HCT116 (cell line): ENCODE data around the gene PITHD1. TPM values are rescaled to one million over a fixed set of nuclear protein-coding genes. Genes with fewer than 3 reads are reported as not detected.

Source experiments
- ATAC-seq: fragments of 200-7000 bp; cut with Tn5 transposase; 2 replicates; pipeline ENCODE4 v1.9.1; 2020; ENCODE audit warnings: mild to moderate bottlenecking, moderate library complexity
- BruUV-seq: library from RNA; stranded (reverse); fragments of 400-500 nt; replicated peaks from 2 replicates; lab custom pipeline; 2021; lab: Mats Ljungman, UMichigan
- CTCF ChIA-PET: fragments of 300-600 bp; sonication (Branson Sonifier 250); formaldehyde crosslinking; loops from one replicate; lab custom pipeline; 2021; ENCODE audit warnings: antibody characterized with exemption; lab: Charles Lee
- POLR2A ChIA-PET: fragments of 300-600, 350-600 bp; sonication (Branson Sonifier 250); formaldehyde crosslinking; loops from one replicate; lab custom pipeline; 2021; ENCODE audit warnings: antibody characterized with exemption; lab: Charles Lee
- RAD21 ChIA-PET, 2 experiments: fragments of 300-600 bp; sonication (Branson Sonifier 250); formaldehyde crosslinking; loops; one replicate each; lab custom pipeline; 2023; ENCODE audit warnings: low total read pairs in 2 of 2; ENCODE audit not compliant: uncharacterized antibody in 2 of 2, unreplicated experiment in 2 of 2, low non-redundant PET in 1 of 2; lab: Charles Lee
- DNase-seq: peaks from one replicate; pipeline ENCODE4 v3.0.0-alpha.2; 2010; ENCODE audit warnings: low read depth, low spot score
- H2AFZ ChIP-seq: fragments of 200-600 bp; shearing (Covaris generic), sonication (generic); 2 replicates; pipeline ENCODE4 v1.6.1; 2017; ENCODE audit warnings: low read depth, mixed run types, mixed read lengths, antibody characterized with exemption, low read length; ENCODE audit not compliant: poor library complexity, severe bottlenecking
- H3K27ac ChIP-seq: 2 replicates; pipeline ENCODE4 v1.5.1; 2012; ENCODE audit warnings: low read depth, low read length
- H3K27me3 ChIP-seq: fragments of 200-600 bp; sonication (generic); 2 replicates; pipeline ENCODE4 v1.6.1; 2016; ENCODE audit warnings: mixed run types, low read length, mixed read lengths; ENCODE audit not compliant: insufficient read depth
- H3K36me3 ChIP-seq, 2 experiments: fragments of 200-500 bp in 1 of 2; fragments of 200-600 bp in 1 of 2; sonication (Bioruptor generic) in 1 of 2; sonication (generic) in 1 of 2; 2 replicates each; pipeline versions ENCODE4 v1.5.1 to v1.6.1; 2014 to 2016; ENCODE audit warnings: low read length in 2 of 2, inconsistent platforms in 1 of 2, mixed read lengths in 1 of 2, mixed run types in 1 of 2; ENCODE audit not compliant: insufficient read depth in 2 of 2, control insufficient read depth in 1 of 2
- H3K4me1 ChIP-seq, 2 experiments: fragments of 200-600 bp in 1 of 2; sonication (generic) in 1 of 2; 2 replicates each; pipeline versions ENCODE4 v1.5.1 to v1.6.1; 2012 to 2017; ENCODE audit warnings: low read length in 2 of 2, inconsistent platforms in 1 of 2, mild to moderate bottlenecking in 1 of 2, mixed read lengths in 1 of 2, mixed run types in 1 of 2, moderate library complexity in 1 of 2; ENCODE audit not compliant: insufficient read depth in 2 of 2, control insufficient read depth in 1 of 2
- H3K4me2 ChIP-seq: fragments of 200-600 bp; sonication (generic); 2 replicates; pipeline ENCODE4 v1.6.1; 2017; ENCODE audit warnings: mixed run types, low read length, mixed read lengths
- H3K4me3 ChIP-seq, 2 experiments: fragments of 200-600 bp in 1 of 2; sonication (generic) in 1 of 2; replicated peaks in 1 of 2; 2 replicates each; pipeline ENCODE4 v1.5.1; 2011 to 2016; ENCODE audit warnings: low read length in 2 of 2, control low read depth in 1 of 2, low read depth in 1 of 2, mild to moderate bottlenecking in 1 of 2, mixed read lengths in 1 of 2, mixed run types in 1 of 2
- H3K79me2 ChIP-seq: fragments of 200-600 bp; sonication (generic); 2 replicates; pipeline ENCODE4 v1.6.1; 2017; ENCODE audit warnings: mild to moderate bottlenecking, mixed run types, low read length, moderate library complexity, mixed read lengths; ENCODE audit not compliant: insufficient read depth
- H3K9ac ChIP-seq: fragments of 200-600 bp; sonication (generic); 2 replicates; pipeline ENCODE4 v1.6.1; 2016; ENCODE audit warnings: low read length, mixed read lengths
- H3K9me2 ChIP-seq: fragments of 200-600 bp; sonication (generic), shearing (Covaris generic); 2 replicates; pipeline ENCODE4 v1.6.1; 2017; ENCODE audit warnings: mixed run types, mild to moderate bottlenecking, moderate library complexity; ENCODE audit not compliant: insufficient read depth
- H3K9me3 ChIP-seq, 2 experiments: fragments of 200-500 bp in 1 of 2; fragments of 200-600 bp in 1 of 2; sonication (Bioruptor generic) in 1 of 2; sonication (generic) in 1 of 2; 2 replicates each; pipeline ENCODE4 v1.6.1; 2014 to 2017; ENCODE audit warnings: low read length in 2 of 2, mixed read lengths in 2 of 2, inconsistent platforms in 1 of 2, low read depth in 1 of 2, mild to moderate bottlenecking in 1 of 2, mixed run types in 1 of 2, moderate library complexity in 1 of 2; ENCODE audit not compliant: control insufficient read depth in 1 of 2, insufficient read depth in 1 of 2
- H4K20me1 ChIP-seq: fragments of 200-600 bp; sonication (generic), shearing (Covaris generic); 2 replicates; pipeline ENCODE4 v1.6.1; 2017; ENCODE audit warnings: mixed run types, mild to moderate bottlenecking, moderate library complexity; ENCODE audit not compliant: insufficient read depth
- CEBPB ChIP-seq: IDR thresholded peaks from 2 replicates; pipeline ENCODE4 v1.6.1; 2012; ENCODE audit warnings: low read depth
- EZH2phosphoT487 ChIP-seq: fragments of 200-600 bp; IDR thresholded peaks from 2 replicates; pipeline ENCODE4 v1.6.1; 2018; ENCODE audit warnings: antibody characterized with exemption, borderline replicate concordance
- ZNF274 ChIP-seq: fragments of 200-500 bp; sonication (Bioruptor generic); IDR thresholded peaks from 2 replicates; pipeline ENCODE4 v1.6.1; 2014; ENCODE audit warnings: mild to moderate bottlenecking, low read depth, low read length, inconsistent platforms
- intact Hi-C: fragments of 100-400 bp; cut with micrococcal nuclease; formaldehyde crosslinking; loops from 2 replicates; pipeline ENCODE4 v1.10.0; 2022
- total RNA-seq: library from RNA; stranded (reverse); gene quantifications from one replicate; pipeline ENCODE4 v1.2.1, GENCODE V29; 2021; ENCODE audit not compliant: unreplicated experiment
- TF ChIP-seq, protein P1 (sequence below), 3 experiments: fragments of 200-600 bp in 1 of 3; sonication (generic) in 1 of 3; IDR thresholded peaks in 2 of 3; conservative IDR thresholded peaks in 1 of 3; 2 replicates each; pipeline ENCODE4 v1.5.1; 2012 to 2017; ENCODE audit warnings: low read depth in 2 of 3, low read length in 2 of 3, antibody characterized with exemption in 1 of 3, borderline replicate concordance in 1 of 3, control low read depth in 1 of 3, mild to moderate bottlenecking in 1 of 3, mixed read lengths in 1 of 3, mixed run types in 1 of 3, moderate library complexity in 1 of 3; ENCODE audit not compliant: insufficient read depth in 1 of 3

The PITHD1 gene
- total RNA-seq, 1 experiment from 2014 or later, result 57.2 TPM

- H4K20me1 ChIP-seq, result no peaks in the 10 kb centered on the region
- H3K36me3 ChIP-seq, result peaks cover 0 to 5% of the 10 kb centered on the region in 2 experiments; a peak in 1 of 4 replicates
- H3K4me2 ChIP-seq, result no peak overlapping the region
- H3K9me2 ChIP-seq, result no peaks in the 10 kb centered on the region
- intact Hi-C loops, result no loop called here
- no peak for DNase-seq
- TF ChIP-seq, protein P1, sequence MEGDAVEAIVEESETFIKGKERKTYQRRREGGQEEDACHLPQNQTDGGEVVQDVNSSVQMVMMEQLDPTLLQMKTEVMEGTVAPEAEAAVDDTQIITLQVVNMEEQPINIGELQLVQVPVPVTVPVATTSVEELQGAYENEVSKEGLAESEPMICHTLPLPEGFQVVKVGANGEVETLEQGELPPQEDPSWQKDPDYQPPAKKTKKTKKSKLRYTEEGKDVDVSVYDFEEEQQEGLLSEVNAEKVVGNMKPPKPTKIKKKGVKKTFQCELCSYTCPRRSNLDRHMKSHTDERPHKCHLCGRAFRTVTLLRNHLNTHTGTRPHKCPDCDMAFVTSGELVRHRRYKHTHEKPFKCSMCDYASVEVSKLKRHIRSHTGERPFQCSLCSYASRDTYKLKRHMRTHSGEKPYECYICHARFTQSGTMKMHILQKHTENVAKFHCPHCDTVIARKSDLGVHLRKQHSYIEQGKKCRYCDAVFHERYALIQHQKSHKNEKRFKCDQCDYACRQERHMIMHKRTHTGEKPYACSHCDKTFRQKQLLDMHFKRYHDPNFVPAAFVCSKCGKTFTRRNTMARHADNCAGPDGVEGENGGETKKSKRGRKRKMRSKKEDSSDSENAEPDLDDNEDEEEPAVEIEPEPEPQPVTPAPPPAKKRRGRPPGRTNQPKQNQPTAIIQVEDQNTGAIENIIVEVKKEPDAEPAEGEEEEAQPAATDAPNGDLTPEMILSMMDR (IDR thresholded peaks at IDR 0.05 in 2 of 3, conservative IDR thresholded peaks at IDR 0.05 in 1 of 3; ENCODE audit: borderline replicate concordance in 1 of 3, insufficient read depth in 1 of 3, low read depth in 2 of 3, low read length in 2 of 3), result no peak
- TF ChIP-seq, all 23 proteins: peak for 0
- Histone ChIP-seq H3K27me3 (no peaks in the 10 kb centered on the region), H3K9me3 (no peaks in the 10 kb centered on the region), H3K4me1 (no peaks in the 10 kb centered on the region), H3K79me2 (no peaks in the 10 kb centered on the region), H3K4me3 (no peak overlapping the region), H3K9ac (no peak overlapping the region), H3K27ac (no peak overlapping the region), H2AFZ (no peak overlapping the region)
- ChIA-PET CTCF (no interaction called here), RAD21 (no interaction called here), POLR2A (no interaction called here)
- ATAC-seq, result no peak
- BruUV-seq, result no TSS peak
Observed at GRCh38 chr1:23816361-23816760, 38.1 kb downstream of the PITHD1 start.

DNA sequence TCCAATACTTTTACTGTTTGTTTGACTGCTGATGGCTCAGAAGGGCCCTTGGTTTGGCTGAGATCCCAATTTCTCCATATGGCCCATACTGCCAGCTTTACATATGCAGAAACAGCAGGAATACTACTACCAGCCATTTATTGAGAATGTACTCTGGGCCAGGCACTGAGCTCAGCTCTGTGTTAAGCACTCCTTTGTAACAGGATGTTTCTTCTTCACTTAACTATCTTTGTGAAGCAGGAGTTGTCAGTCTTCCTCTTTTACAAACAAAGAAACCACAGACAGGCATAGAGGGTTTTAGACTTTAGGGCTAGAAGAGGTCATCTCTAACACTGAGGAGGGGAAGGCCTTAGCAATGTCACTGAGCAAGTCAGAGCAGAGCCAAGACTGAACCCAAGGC lies 38.7 kb downstream of the PITHD1 start:
- no peak for DNase-seq
- no peak for ATAC-seq
- CTCF ChIA-PET, result no interaction called here
- H3K27me3 ChIP-seq, result no peaks in the 10 kb centered on the region
- no peaks in the 10 kb centered on the region for H3K9me3 ChIP-seq
- no peak overlapping the region for H2AFZ ChIP-seq
- peaks cover 0 to 5% of the 10 kb centered on the region in 2 experiments; a peak in 1 of 4 replicates for H3K36me3 ChIP-seq
- H3K9ac ChIP-seq, result no peak overlapping the region
- intact Hi-C loops, result no loop called here
- no peak overlapping the region for H3K4me3 ChIP-seq
- POLR2A ChIA-PET, result no interaction called here
- no peaks in the 10 kb centered on the region for H4K20me1 ChIP-seq
- no peaks in the 10 kb centered on the region for H3K9me2 ChIP-seq
- H3K79me2 ChIP-seq, result no peaks in the 10 kb centered on the region
- H3K4me1 ChIP-seq, result no peaks in the 10 kb centered on the region
- no TSS peak for BruUV-seq
- no peak overlapping the region for H3K27ac ChIP-seq
- H3K4me2 ChIP-seq, result no peak overlapping the region
- RAD21 ChIA-PET, result no interaction called here
- no peak for TF ChIP-seq EZH2phosphoT487
- no peak for TF ChIP-seq CEBPB
- no peak for TF ChIP-seq ZNF274
